Head of caudate nucleus (tissue), 42 donors: ENCODE results near the gene CCDC85A.

Experiments
- DNase-seq, 42 donors: peaks; one replicate each; pipeline versions ENCODE4 v3.0.0 to v3.0.0-alpha.2; 2020 to 2021; ENCODE audit warnings: mixed read lengths in 7 of 42
- intact Hi-C: fragments of 100-400 bp; cut with DNase I; formaldehyde crosslinking; loops from one replicate; pipeline ENCODE4 v1.15.0; 2022

The CCDC85A gene

DNA sequence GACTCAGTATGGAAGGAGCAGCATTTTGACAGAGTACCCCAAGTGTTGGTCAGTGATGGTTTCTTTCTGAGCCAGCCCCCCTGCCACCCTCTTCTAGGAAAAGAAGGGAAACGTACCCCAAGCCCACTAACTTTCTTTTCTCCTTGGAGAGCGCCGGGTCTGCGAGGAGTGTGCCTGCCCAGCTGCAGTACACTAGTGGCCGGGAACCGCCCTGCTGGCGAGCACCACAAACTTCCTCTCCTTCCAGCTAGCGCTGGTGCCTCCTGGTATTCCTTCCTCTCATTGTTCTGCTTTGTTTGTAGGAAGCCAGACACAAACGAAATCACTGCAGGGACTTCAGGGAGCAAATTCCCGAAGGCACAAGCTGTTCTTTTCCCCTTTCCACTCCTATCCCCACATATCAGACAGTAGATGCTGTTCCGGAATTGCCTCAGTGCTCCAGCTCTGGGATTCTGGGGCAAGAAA lies 1.8 kb downstream of the CCDC85A start:
- peak in 25 of 42 donors; percentile 5 to 60 (median 19) for DNase-seq
- intact Hi-C loops, result no loop called here

GRCh38 chr2:56191617-56192016 lies 7.8 kb downstream of the CCDC85A start:
- intact Hi-C loops, result no loop called here
- peak in 33 of 42 donors; percentile 7 to 80 (median 46) for DNase-seq

- DNase-seq, result no peak
- intact Hi-C loops, result no loop called here
Measured at GRCh38 chr2:56192664-56193305, 9.0 kb downstream of the CCDC85A start.

DNA sequence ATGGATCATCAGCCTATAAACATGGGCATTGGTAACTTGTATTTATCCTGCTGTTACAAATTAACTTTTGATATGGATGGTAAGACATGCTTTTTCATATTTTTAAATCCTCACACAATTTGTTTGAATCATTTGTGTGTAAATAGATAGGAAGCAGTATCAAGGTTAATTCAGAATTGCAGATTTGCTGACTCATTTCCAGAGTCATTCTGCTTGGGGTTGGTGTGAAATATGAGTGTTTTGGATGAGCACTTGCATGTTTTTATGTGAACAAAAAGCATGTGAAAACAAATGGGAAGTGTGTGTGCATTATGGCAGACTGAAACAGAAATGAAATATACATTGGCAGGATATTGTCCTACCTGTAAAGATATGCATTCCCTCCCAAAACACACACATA lies 11.8 kb downstream of the CCDC85A start:
- intact Hi-C loops, result no loop called here
- no peak for DNase-seq

DNA sequence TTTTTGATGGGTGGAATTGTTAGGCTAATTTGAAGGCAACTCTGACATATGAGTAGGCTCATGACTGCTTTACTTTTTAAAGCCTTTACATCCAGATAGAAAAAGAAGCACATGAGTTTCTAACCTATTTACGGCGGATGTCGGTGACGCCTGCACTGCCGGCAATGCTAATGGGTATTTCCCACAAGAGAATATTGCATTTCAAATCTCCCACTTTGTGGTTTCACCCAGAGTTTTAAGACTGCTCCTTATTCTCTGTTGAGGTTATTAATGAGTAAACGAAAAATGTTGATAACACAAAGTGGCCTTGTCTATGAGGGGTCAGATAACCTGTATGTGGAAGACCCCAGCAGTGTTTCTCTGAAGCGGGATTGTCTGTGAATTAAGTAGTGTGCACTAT lies 14.0 kb downstream of the CCDC85A start:
- DNase-seq, result peak in 1 of 42 donors; percentile 7
- intact Hi-C loops, result no loop called here

- intact Hi-C loops, result no loop called here
- no peak for DNase-seq
Measured at GRCh38 chr2:56198936-56199335, 15.1 kb downstream of the CCDC85A start.

GRCh38 chr2:56199492-56199891 lies 15.7 kb downstream of the CCDC85A start:
- intact Hi-C loops, result no loop called here
- DNase-seq, result no peak

DNA sequence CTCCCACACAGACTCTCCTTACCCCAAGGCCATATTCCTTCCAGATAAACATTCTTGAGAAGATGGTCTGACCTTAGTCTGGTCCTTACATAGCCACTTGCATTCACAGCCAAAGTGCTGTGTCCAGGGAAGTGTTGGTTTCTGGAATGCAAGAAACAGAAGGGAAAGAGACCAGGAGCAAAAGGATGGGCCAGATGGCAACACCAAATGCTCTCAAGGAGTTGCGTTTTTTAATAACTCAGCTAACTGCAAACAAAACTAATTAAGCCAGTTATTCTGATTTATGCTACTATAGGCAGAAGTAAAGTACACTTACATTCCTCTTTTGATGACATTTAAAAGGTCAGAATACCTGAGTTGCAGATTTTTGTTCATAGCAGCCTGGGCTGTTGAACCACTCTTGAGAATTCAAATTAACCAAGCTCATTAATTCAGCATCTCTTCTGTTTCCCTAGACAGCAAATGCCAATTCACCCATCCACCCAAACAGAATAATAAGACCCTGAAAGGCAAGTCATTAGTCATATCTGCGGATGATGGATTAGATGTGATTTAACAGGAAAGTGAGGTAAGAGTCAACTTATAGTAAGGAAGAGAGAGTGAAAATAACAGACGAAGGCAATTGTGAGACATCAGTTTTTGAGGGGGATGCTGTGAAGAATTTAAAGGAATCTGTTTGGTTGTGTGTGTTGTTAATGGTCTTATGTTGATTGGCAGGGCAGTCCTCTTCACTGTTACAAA lies 18.8 kb downstream of the CCDC85A start:
- intact Hi-C loops, result no loop called here
- no peak for DNase-seq

DNA sequence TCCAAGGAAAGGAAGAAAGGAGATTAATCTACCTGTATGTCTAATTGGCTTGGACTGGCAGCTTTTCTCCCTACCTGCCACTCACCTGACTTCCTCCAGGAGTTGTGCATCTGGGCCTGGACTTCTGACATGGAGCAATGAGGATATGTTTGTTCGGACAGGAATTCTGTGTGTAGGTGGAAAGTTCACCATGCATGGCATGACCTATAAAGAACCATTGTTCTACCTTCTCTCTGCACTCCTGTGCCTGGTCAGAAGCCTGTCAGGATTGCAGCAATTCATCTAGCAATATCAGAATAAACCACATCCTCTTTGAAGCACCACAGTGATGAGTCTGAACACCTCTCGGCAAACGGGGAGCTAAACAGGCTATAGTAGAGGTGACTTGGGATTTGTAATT lies 20.8 kb downstream of the CCDC85A start:
- DNase-seq, result no peak
- intact Hi-C loops, result no loop called here

DNA sequence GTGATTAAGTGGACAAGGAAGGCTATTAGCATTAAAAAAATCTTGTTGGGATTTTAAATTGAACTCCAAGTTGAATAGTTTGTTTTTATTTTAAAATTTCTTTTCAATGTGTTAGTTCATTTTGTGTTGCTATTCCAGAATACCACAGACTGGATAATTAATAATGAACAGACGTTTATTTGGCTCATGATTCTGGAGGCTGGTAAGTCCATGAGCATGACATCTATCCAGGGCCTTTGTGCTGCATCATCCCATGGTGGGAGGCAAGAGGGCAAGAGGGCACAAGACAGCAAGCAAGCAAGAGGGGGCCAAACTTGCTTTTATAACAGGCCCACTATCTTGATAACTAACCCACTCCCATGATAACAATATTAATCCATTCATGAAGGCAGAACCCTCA lies 22.5 kb downstream of the CCDC85A start:
- intact Hi-C loops, result no loop called here
- no peak for DNase-seq

DNA sequence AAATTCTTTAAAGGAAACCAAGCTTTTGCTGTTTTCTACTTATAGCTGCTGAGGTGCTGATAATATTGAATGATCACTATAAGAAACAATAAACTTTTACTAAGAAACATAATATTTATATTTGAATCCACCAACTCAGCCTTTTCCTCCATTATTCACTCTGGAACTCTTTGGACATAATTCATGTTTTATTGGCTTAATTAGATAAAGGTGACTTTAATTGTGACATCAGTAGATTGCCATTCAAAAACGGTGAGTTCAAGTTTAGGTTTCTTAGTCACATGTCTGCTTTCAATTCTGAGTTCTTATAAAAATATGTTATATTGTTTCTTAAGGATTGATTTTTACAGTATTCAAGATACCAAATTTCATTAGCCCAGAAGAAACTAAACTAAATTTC lies 24.0 kb downstream of the CCDC85A start:
- no peak for DNase-seq
- intact Hi-C loops, result no loop called here

DNA sequence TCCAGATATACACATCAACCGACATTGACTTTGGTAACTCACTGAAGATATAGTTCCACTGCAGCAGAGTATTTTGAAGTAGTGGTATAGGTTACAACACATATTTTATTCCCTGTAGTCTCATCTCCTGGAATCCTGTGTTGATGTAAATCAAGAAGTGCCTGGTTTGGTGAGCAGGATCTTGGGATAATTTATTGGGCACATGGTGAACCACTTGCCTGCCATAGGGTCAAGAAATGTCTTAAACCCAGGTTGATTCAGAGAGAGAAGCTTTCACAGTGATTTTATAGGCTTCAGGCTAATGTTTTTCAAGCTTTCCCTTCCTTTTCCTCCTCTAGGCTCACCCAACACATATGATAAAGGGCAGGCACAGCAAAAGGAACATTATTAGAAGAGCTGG lies 24.6 kb downstream of the CCDC85A start:
- DNase-seq, result no peak
- intact Hi-C loops, result no loop called here

DNA sequence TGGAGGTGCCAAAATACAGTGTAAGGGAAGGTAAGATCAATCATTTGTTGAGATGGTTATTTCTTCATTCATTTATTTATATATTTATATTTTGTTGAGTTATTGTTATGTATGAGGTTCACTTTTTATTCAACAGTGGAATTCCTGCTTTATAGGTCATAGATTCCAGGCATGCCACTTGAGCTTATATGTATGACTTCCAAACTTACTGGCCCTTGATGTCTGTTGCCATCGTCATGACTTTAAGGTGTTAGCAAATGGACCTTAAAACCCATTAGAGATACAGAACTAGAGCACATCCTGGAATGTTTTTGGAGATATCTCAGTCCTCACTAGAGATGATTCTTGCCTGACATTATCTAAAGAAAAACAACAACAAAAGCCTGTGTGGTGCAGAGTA lies 25.9 kb downstream of the CCDC85A start:
- no peak for DNase-seq
- intact Hi-C loops, result no loop called here

- intact Hi-C loops, result no loop called here
- DNase-seq, result no peak
Measured at GRCh38 chr2:56210291-56210690, 26.5 kb downstream of the CCDC85A start.

DNA sequence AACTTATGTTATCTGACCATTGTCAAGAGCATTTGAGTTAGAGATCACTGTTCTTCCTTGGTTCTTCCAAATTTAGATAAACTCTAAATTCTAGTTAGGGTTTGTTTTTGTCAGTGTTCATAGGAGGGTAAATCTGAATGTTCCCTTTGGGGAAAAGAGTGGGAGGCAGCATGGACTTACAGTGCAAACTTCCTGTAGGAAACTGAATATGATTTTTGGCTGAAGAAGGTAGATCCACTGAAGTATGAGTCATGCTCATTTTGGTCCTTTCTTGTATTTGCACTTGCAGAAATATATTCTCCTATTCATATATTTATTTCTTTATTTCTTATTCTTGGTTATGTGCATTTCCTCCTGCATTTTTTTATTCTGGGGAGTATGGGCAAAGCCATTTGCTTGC lies 27.3 kb downstream of the CCDC85A start:
- no peak for DNase-seq

DNA sequence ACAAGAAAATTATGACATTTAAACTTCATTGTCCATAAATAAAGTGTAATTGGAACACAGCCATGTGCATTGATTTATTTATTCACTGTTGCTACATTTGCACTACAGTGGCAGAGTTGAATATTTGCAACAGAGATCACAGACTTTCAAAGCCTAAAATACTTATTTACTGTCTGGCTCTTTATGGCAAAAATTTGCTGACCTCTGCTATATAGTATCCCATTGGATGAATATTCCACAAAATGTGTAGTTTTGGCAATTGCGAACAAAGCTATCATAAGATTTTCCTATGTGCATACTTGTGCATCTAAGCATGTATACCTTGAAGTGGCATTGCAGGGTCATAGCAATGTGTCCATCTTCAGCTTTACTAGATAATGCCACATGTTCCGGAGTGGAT lies 32.1 kb downstream of the CCDC85A start:
- DNase-seq, result no peak
- intact Hi-C loops, result no loop called here

More for the DNA sequence above, 27.3 kb downstream of the CCDC85A start:
- intact Hi-C loops, result no loop called here

- intact Hi-C loops, result no loop called here
Measured at GRCh38 chr2:56217106-56217505, 33.3 kb downstream of the CCDC85A start.

DNA sequence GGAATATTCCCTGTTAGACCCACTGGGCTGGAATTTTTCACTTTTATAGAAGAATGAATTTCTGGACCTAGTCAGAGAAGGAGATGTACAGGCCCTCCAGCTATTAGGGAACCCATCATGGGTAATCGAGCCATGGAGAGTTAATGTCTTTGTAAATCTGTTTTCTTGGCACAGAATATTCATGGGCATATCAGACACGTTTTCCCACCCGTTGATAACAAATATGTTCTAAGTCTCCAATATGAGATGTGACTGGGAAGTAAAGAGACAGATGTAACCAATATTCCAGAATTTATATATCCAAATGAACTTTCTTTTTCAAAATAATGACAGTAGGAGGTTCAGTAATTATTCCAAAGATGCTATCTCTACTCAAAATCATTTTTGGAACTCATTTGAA lies 38.7 kb downstream of the CCDC85A start:
- intact Hi-C loops, result no loop called here
- no peak for DNase-seq

More at GRCh38 chr2:56217106-56217505, 33.3 kb downstream of the CCDC85A start:
- no peak for DNase-seq

GRCh38 chr2:56224316-56224715 lies 40.5 kb downstream of the CCDC85A start:
- intact Hi-C loops, result no loop called here
- no peak for DNase-seq

DNA sequence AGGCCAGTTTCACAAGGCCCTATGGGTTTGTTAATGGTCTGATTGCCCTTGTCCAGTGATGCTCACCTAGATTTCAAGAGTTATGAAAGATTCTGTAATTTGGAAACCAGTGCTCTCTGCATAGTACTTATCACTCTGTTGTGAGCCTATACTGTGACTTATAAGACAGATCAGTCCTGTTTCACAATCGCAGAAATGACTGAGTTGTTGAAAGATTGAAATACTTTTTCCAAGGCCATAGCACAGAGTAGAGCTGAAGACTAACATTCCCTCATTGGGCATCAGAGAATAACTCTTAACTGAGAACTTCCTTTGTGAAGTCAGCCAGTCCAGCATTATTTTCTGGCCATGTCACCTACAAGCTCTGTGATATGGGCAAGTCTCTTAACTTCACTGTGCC lies 44.0 kb downstream of the CCDC85A start:
- intact Hi-C loops, result no loop called here
- DNase-seq, result no peak
